GM12875 (cell line): Measurements from ENCODE around the gene LRRC47.
"Not testable (repeated sequence)": the region's sequence is repeated elsewhere in the genome, so short reads cannot be mapped to it uniquely, and the experiment has no call there.

Experiments used
- H3K4me3 ChIP-seq: one replicate; pipeline ENCODE4 v1.5.1; 2011; ENCODE audit warnings: low read depth, low read length, control low read depth
- CTCF ChIP-seq: IDR thresholded peaks from 2 replicates; pipeline ENCODE4 v1.5.1; 2011; ENCODE audit warnings: low read depth, mild to moderate bottlenecking, control low read depth, inconsistent platforms, low read length, moderate library complexity, borderline replicate concordance; ENCODE audit not compliant: insufficient read depth

LRRC47 gene

GRCh38 chr1:3759796-3760195 lies 36.5 kb downstream of the LRRC47 start:
- no peak for TF ChIP-seq CTCF
- no peak overlapping the region for H3K4me3 ChIP-seq

- TF ChIP-seq CTCF, result no peak
These were observed 37.1 kb downstream of the LRRC47 start for GRCh38 chr1:3759164-3759563.

GRCh38 chr1:3756394-3756793 lies 39.9 kb downstream of the LRRC47 start:
- H3K4me3 ChIP-seq, result no peak overlapping the region
- TF ChIP-seq CTCF, result no peak

More at GRCh38 chr1:3759164-3759563, 37.1 kb downstream of the LRRC47 start:
- no peak overlapping the region for H3K4me3 ChIP-seq

- H3K4me3 ChIP-seq, result no peak overlapping the region
- TF ChIP-seq CTCF, result no peak
These were observed 42.4 kb downstream of the LRRC47 start for GRCh38 chr1:3753656-3754454.

GRCh38 chr1:3752400-3752945 lies 43.8 kb downstream of the LRRC47 start, which contains the start of gene CCDC27:
Gene CCDC27, plus strand, starts transcription at chr1:3752450. Its CDS starts 32 bp downstream, at chr1:3752482.
- no peak within 1 kb of the TSS for H3K4me3 ChIP-seq
- TF ChIP-seq CTCF, result no peak

GRCh38 chr1:3750741-3751140 lies 45.6 kb downstream of the LRRC47 start:
- no peak for TF ChIP-seq CTCF
- no peak overlapping the region for H3K4me3 ChIP-seq

GRCh38 chr1:3749512-3749911 lies 46.8 kb downstream of the LRRC47 start:
- no peak for TF ChIP-seq CTCF
- H3K4me3 ChIP-seq, result no peak overlapping the region

GRCh38 chr1:3748316-3748900 lies 47.9 kb downstream of the LRRC47 start:
- not testable (repeated sequence) for H3K4me3 ChIP-seq
